HG02623 (cell line): ENCODE results near the gene HES7.

ENCODE experiments used
- ATAC-seq: cut with Tn5 transposase; IDR thresholded peaks from one replicate; pipeline ENCODE4 v1.9.1; 2021; ENCODE audit warnings: moderate library complexity; ENCODE audit not compliant: unreplicated experiment

HES7 gene

DNA sequence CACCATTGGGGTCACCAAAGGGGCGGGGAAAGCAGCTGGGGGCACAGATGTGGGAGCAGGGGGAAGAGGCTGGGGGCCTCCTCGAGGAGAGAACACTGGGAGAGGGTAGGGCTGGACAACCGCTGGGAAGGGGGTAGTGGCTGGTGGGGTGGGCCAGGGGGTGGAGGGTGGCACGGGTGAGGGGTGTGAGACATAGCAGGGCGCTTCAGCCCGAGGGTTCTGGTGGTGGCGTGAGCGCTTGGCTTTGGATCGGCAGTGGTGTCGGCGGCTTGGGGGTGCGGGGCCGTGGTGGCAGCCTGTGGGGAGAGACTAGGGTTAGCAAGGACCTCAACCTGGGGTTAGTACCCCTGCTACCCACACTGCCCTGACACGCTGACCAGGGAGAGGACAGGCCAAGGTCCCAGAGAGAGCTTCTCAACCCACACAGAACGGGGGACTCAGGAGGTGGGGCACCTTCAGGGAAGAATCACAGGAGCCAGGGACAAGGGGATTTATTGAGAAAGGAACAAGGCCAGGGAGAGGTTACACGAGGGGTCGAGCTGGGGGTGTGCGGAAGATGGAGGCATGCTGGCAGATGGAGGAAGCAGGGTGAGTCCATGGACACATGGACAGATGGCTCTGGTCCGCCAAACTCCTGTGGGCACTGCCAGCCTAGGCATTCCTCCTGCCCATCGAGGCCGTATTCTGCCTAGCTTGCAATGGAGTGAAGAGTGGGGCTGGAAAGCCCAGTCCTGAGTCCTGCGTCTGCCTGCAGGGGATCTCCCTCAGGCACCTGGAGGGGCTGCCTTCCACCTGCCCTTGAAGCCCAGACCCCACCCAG is 19.9 kb upstream of the HES7 start:
- ATAC-seq, result no peak

DNA sequence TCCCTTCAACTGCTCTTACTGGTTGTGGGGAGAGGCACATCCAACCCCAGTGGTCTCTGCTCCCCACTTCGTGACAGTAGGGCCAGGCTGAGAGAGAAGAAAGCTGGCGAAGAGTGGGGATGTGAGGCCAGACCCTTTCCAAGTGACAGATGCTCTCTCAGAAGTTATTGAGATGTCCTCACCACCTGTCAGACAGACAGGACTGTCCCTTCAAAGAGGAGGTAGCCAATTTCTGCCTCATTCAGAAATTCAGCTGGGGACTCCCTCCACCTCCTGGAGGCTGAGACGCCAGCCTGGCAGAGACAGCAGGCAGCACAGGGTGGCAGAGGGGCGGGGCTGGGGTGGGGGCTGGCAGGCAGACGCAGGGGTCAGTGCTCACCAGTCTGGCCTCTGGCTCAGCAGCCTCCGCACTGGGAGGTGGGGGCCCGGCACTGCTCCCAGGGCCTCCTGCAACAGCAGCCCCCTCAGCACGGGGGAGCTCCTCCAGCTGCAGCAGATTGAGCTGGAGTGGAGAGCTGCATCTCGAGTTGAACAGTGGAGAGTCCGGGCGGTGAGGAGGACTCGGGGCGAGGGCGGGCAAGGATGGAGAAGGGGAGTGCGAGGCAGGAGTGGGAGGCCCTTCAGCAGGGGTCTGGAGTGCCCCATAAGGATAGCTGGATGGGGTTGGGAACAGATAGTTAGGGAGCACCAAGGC is 19.1 kb upstream of the HES7 start:
- ATAC-seq, result no peak

DNA sequence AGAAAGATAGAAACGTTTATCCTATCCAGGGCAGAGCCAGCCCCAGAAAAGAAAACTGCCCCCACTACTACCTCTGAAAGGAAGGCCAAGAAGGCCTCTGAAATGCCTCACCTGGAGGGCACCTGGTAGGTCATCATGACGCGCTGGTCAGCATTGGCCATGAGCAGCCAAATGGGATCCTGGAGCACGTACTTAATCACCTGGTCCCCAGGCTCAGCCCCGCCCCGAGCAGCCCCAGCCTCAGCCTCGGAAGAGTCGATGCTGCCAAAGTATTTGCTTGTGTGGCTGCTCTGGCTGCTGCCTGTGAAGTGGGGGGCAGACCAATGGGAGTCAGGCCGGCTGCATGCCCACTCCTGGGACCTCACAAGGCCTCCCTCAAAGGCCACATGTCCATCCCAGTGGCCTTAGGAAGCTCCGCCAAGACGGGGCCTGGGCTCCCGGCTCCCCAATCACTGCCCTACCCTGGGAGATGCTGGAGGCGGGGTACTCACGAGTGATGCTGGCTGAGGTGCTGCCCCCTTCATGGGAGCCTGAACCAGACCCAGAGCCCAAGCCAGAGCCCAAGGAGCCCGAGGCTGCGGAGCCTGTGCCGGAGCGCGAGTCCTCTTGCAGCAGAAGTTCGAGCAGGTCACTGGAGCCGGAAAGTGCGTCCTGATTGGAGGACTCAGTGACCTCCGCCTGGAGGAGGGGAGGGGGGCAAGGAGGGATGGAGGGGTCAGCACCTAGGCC is 18.4 kb upstream of the HES7 start:
- no peak for ATAC-seq

DNA sequence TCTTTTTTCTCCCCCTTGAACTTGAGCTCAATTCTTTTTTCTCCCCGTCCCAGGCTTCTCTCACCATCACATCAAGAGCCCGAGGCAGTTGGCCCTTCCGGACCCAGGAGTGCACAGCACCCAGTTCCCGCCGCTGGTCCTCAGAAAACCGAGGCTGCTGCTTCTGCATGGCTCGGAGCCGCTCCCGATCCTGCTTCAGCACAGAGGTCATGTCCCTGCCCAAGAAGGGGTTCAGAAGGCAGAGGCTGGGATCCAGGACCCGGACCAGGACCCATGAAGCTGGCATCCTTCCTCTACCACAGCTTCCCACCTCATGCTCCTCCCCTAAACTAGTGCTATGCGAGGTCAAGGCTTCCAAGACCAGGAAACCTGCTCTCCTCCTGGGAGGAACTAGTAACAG is 17.8 kb upstream of the HES7 start:
- ATAC-seq, result no peak

DNA sequence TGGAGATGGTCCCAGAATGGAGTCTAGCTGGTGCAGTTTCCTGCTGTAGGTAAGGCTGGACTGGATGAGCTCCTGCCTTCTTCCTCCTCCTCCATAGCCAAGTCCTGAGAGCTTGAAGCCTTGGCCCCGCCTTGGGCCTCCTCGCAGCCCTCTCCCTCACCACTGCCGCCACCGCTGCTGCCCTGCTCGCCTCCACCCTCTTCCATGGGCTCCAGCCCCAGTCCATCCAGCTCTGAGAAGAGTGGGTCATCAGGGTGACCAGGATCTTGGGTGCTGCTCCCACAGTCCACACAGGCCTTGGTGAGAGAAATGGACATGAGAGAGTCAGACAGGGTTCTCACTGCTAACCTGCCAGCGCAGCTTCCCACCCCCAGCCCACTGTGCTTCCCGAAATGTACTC is 17.1 kb upstream of the HES7 start:
- no peak for ATAC-seq

DNA sequence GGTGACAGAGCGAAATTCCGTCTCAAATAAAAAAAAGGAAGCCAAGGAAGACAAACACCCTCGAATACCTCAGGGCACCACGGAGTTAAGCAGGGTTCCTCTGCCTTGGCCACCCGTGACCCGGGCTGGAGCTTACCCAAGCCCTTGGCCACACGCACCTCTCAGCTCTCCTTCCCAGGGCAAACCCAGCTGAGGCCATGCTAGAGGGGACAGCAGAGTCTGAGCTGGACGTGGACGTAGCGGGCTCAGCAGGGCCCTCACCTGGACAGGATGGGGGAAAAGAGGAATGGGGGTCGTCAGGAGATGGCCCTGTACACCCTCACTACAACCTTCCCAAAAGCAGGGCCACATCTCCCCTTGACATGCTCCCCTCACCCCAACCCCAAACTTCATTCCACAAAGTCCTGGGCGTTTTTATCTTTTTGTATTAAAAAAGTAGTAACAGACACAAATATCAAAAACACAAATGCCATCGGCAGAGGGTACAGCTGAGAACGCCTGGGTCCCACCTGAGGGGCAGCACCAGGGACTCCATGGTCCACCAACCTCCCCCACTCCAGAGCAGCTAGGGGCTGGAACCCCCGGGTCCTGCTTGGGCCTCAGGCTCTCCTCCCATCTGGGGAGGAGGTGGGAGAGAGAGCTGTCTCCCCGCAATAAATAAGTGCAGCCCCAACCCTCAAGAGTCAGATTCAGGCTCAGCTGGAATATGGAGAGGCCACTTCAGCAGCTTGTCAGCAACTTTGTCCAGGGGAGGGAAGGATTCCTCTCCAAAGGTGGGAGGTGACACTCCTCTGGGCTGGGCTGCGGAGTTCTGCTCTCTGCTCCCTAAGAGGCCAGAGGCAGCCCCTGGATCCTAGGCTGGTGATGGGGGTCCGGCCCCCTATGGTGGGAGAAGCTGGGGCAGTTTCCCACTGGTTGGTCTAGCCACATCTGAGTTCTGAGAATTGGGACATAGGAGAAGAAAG is 16.4 kb upstream of the HES7 start:
- no peak for ATAC-seq

DNA sequence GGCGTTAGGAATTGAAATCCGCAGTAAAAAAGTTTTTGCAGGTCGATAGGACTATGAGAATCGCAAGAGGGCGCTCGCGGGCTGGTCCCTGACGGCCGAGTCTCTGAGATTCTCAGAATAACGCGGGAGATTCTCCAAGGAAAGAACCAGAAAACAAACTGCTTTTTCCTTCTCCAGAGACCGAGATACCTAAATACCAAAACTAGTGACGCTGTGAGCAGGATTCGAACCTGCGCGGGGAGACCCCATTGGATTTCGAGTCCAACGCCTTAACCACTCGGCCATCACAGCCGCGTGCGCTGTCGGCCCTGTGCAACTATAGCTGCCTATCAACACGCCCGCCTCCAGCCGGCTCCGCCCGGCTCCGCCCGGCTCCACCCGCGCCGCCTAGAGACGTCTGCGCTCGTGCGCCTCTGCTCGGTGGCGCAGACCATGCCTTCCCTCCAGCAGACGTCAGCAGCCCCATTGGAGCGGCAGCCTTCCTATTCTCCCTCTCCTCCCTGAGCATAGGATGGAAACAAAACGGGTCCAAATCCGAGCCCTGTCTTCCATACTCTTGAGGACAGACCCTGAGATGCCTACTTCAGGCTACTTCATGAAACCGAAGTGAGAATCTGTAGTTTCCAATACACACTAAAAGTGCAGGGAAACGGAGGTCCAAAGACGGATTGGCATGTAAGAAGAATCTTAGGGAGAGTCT is 14.9 kb upstream of the HES7 start:
- peak; percentile 83 for ATAC-seq

DNA sequence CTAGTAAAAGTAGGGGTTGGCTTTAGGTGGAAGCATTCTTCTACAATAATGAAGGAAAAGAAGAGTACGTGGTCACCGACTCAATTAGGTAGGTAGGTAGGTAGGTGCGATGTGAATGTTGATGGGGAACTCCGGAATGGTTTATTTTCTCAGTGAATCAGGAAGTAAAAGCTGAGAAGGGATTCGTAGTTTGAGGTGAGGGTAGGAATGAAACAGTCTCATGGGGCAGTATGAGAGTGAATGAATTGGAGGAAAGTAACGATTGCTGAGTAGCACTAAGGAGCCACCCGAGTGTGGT is 14.4 kb upstream of the HES7 start:
- no peak for ATAC-seq

DNA sequence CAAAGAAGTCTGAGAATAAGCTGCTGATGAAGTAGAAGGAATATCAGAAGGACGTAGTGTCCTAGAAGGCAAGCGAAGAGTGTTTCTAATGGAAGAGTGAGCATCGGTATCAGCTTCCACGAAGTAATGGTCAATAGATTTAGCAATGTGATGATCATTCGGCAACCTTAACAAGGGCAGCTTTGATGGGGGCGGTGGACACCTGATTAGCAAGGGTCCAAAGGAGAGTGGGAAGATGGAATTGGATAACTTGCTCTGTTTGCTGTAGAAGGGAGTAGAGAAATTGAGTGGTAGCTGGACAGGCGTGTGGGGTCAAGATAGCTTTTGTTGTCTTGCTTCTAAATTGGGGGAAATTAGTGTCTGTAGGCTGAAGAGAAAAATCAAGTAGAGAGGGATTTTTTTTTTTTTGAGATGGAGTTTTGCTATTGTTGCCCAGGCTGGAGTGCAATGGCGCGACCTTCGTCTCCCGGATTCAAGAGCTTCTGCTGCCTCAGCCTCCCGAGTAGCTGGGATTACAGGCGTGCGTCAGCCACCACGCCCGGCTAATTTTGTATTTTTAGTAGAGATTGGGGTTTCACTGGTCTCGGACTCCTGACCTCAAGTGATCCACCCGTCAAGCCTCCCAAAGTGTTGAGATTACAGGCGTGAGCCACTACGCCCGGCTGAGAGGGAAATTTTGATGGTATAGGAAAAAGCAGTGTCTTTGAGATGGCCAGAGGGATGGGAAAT is 13.9 kb upstream of the HES7 start:
- no peak for ATAC-seq

DNA sequence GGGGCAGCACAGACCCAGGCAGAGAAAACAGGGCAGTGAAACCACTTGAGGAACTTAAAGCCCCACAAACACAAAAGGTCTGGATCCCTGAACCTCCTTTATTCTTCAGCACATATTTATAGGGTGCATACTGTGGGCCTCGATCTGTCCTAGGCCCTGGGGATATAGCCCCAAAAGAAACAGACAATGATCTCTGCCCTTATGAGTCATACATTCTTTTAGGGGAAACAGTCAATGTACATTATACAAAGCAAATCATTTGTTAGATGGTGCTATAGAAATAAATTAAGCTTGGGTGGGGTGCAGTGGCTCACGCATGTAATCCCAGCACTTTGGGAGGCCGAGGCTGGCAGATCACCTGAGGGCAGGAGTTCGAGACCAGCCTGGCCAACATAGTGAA is 10.0 kb upstream of the HES7 start:
- no peak for ATAC-seq

DNA sequence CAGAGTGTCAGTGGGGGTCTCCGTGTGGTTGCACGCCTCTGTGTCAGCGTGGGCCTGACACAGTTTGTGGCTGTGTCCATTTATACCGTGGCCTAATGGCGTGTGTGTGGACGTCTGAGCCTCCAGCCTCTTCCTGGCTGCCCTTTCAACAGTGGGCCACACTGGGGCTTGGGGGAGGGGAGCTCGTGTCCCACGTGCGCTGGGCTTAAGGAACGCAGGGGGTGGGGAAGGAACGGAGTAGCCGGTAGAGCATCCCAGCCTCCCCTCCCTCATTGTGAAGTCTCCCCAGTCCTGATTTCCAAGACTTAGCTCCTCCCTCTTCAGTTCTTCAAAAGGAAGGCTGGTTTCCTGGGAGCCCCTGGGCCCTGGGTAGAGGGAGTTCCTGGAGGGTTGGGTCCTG is 9.5 kb upstream of the HES7 start:
- ATAC-seq, result no peak

DNA sequence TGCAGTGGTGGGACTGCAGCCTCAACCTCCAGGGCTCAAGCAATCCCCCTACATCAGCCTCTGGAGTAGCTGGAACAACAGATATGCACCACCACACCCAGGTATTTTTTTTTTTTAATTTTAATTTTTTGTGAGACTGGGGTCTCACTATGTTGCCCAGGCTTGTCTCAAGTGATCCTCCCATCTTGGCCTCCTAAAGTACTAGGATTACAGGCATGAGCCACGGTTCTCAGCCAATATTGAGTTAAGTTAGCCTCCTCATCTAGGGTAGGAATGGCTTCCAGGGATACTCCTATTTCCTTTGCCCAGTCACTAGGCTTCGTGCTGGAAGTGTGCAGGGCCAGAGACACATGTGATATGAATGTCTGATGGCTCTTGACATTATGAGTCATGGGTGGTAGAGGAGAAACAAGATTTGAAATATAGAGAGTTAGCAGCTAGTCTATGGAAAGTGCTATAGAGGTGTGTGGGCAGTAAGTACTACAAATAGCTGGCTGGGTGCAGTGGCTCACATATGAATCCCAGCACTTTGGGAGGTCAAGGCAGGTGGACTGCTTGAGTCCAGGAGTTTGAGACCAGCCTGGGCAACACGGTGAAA is 8.0 kb upstream of the HES7 start:
- no peak for ATAC-seq

DNA sequence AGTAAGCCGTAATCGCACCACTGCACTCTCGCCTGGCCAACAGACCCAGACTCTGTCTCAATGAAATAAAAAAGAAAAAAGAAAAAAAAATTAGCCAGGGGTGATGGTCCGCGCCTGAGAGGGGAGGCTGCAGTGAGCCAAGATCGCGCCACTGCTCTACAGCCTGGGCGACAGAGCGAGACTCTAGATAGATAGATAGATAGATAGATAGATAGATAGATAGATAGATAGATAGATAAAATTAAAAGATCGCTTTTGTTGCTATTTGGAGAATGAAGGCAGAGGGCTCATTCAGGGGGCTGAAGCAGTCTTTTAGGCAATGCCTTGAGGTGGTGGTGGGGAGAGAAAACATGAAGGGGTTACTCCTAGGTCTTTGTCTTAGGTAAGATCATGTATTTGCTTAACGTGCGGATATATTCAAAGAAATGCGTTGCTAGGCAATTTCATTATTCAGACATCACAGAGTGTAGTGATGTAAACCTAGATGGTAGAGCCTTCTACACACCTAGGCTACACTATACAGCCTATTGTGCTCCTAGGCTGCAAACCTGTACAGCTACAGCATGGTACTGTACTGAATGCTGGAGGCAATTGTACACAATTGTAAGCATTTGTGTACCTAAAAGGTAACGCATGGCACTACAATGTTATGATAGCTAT is 4.3 kb upstream of the HES7 start:
- ATAC-seq, result no peak

DNA sequence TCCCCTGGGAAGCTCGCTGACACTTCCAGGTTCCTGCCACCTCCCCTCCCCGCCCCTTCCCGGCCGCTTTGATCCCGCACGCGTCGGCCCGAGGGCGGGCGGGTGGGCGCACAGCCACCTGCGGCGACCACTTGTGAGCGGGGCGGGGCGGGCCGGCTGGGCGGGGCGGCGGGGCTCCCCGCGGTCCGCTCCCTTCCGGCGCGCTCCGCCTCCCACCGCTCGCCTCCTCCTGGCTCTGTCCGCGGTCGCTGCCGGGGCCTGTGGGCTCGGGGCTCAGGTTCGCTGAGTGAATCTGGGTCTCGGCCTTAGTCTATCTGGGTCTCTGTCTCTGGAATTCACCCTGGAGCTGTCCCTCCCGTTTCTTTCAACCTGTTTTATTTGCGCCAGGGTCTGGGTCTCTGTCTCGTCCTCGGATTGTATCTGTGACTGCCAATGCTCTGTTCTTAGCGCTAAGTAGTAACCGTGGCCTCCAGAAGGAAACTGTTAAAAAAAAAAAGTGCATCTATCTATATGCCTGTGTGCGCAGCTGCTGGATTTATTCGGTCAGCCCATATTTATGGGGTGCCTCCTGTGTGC is 2.7 kb upstream of the HES7 start:
- ATAC-seq, result no peak

DNA sequence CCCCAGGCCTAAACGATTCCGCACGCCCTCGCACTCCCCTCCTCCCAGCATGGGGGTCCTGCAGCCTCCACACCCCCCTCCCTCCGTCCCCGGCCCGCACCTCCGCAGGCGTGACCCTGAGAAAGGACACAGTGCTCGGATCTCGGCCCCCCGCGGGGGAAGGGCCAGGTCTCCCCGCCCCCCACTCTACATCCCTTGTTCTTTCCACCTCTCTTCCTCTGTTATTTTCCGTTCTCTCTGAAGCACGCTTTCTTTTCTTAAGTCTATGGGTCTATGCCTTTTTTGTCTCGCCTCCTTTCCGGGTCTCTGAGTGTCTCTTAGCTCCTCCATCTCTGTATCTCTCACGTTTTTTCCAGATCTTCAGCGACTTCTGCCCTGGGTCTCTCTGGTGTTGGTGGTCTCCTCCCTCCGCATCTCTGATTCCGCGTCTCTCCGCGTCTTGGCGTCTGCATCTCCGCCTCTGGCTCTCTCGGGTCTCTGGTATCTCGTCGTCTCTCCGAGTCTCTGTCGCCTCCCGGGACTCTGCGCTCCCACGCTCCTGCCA is 2.1 kb upstream of the HES7 start:
- ATAC-seq, result no peak

DNA sequence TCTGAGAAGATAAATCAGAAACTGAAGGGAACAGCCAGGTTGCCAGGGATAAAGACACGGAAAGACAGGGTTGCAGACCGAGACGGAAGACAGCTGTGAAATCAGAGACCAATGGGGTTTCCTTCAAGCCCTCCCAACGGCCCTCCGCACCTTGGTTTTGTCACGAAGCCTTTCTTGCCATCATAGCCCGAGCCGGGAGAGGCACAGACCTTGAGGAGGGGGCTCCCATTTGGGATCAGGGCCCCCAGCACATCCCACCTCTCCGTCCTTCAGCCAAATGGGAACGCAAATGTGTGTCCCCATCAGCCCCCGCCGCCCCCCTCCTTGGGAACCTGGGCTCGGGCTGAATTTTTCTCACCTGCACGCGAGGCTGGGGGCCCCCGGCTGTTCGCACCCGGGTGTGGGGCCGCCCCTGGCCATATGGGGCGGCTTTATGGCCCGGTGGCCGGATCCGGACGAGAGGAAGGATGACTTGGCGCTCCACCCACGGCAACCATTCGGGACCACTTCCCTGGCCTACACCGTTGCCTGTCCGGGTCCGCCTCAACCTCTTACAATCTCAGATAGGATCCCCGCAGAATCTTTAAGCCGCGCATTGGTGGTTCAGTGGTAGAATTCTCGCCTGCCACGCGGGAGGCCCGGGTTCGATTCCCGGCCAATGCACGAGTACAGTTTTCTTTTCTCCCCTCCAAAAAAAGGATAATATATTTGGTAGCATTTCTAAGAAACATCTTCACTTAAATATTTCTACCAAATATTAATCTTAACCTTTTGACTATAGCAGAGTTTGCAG is 1.4 kb upstream of the HES7 start:
- ATAC-seq, result no peak

DNA sequence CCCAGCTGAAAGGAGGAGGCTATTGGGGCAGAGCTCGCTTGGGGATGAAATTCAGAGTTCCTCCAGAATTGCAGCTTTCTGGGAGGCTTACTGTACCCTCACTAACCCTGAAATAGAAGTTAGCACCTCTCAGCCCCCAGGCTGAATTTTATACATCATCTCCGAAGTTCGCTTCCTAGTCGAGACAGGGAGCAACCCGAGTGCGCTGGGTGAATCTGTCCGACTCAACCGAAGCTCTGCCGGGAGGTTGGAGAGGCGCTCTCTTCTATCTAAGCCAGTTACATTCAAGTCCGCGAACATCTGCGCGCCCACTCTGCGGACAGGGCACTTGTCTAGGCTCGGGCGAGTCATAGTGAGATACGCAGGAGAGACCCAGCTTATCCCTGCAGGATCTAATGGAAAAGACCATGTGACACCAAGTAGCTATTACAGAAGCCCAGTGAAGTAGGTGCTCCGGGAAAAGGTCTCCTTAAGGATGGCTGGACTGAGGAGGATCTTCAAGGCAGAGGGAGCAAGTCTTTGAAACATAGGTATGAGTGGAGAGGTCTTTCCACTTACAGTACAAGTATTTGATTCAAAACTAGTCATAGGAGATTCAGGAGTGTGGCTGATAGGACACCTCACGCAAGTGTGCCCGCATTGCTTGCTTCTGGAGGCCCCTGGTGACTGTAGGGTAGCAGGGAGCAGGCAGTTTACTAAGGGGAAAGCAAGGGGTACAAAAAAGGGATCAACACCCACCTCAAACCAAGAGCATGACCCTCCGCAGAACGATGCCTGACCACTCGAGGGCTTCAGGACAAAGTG is 646 bp upstream of the HES7 start:
- ATAC-seq, result no peak
